ENCODE results near the gene PLCB4.

The PLCB4 gene

DNA sequence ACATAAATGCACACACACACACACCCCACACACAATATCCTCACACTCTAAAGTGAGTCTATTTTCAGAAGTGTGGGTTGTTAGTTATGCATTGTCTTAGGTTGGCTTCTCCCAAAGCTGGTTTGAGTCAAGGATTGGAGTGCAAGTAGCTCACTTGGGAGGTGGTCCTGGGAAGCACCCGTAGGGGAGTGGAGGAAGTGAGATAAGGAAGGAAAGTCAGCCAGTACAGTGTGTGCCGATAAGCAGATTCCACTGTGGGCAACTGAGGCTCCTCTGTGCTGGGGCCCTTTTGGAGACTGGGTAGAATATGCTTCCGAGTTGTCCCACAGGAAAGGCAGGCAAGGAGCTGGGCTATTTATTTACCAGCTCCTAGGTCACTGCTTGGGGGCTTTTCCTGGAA is 67.2 kb downstream of the PLCB4 start:
- TF ChIP-seq ZNF654 (tag by site-specific recombination; IDR thresholded peaks at IDR 0.05; ENCODE audit: low read depth) (no peak), ZNF626 (tag by site-specific recombination; IDR thresholded peaks at IDR 0.05) (no peak), ZNF585B (tag by site-specific recombination; IDR thresholded peaks at IDR 0.05) (no peak), ZNF768 (tag by site-specific recombination; IDR thresholded peaks at IDR 0.05) (no peak), ZSCAN16 (tag by site-specific recombination; IDR thresholded peaks at IDR 0.05) (no peak), BCL6B (tag by site-specific recombination; IDR thresholded peaks at IDR 0.05) (no peak), ZFP3 (tag by site-specific recombination; IDR thresholded peaks at IDR 0.05; ENCODE audit: low read depth) (no peak), ZNF398 (tag by site-specific recombination; IDR thresholded peaks at IDR 0.05) (no peak), ZBTB21 (tag by site-specific recombination; IDR thresholded peaks at IDR 0.05) (no peak), ZNF558 (tag by site-specific recombination; IDR thresholded peaks at IDR 0.05) (no peak), ZNF658 (tag by site-specific recombination; IDR thresholded peaks at IDR 0.05) (no peak), TCF7L2 (IDR thresholded peaks at IDR 0.05; ENCODE audit: borderline replicate concordance, low read depth, low read length) (no peak)
- ChIA-PET CTCF (no interaction called here), POLR2A (no interaction called here)
- no peaks in the 10 kb centered on the region for H3K9me3 ChIP-seq (ENCODE audit: control insufficient read depth, insufficient read depth, low read depth, low read length)
- no peaks in the 10 kb centered on the region for H3K36me3 ChIP-seq (ENCODE audit: control insufficient read depth in 2 of 2, insufficient read depth in 1 of 2, low read length in 2 of 2)
- no peak overlapping the region for H3K27ac ChIP-seq (ENCODE audit: extremely low read depth, low read depth, low read length)
- H3K4me1 ChIP-seq (ENCODE audit: control insufficient read depth, insufficient read depth, low read length) = no peaks in the 10 kb centered on the region
- no peak overlapping the region for H3K4me3 ChIP-seq (ENCODE audit: low read depth, low read length)

DNA sequence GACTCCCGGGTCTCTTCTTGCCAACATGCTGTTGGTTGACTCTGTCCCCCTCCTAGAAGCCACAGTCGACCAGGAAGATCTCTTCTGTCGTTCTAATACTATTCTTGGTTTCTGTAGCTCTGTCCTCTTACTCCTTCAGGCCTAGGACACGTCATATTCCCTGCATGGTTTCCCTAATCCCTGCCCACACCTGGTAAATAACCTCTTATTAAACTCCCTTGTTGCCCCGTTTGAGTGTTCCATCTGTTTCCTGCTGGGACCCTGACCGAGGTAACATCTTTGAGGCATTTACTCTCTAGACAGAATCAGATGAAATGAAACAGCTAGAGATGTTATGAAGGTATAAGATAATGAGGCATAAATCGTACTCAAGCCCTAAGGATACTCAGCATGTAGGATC is 68.1 kb downstream of the PLCB4 start:
- Histone ChIP-seq H3K9me3 (ENCODE audit: control insufficient read depth, insufficient read depth, low read depth, low read length) (no peaks in the 10 kb centered on the region), H3K4me3 (ENCODE audit: low read depth, low read length) (no peak overlapping the region), H3K36me3 (ENCODE audit: control insufficient read depth in 2 of 2, insufficient read depth in 1 of 2, low read length in 2 of 2) (no peaks in the 10 kb centered on the region), H3K27ac (ENCODE audit: extremely low read depth, low read depth, low read length) (no peak overlapping the region), H3K4me1 (ENCODE audit: control insufficient read depth, insufficient read depth, low read length) (no peaks in the 10 kb centered on the region)
- ChIA-PET POLR2A (no interaction called here), CTCF (interaction anchor here (0.6 to 1.4 kb wide), 2 partner anchors 256 to 283 kb away, joined by 3 read pairs; no protein-coding TSS in a partner anchor)
- TF ChIP-seq ZNF211 (tag by site-specific recombination; IDR thresholded peaks at IDR 0.05; ENCODE audit: low read depth) = no peak
- no peak for TF ChIP-seq ZNF529 (tag by site-specific recombination; IDR thresholded peaks at IDR 0.05; ENCODE audit: insufficient replicate concordance)
- TF ChIP-seq PATZ1 (tag by site-specific recombination; IDR thresholded peaks at IDR 0.05) = no peak
- TF ChIP-seq ZBTB1 (tag by site-specific recombination; IDR thresholded peaks at IDR 0.05) = no peak
- no peak for TF ChIP-seq ZSCAN18 (tag by site-specific recombination; IDR thresholded peaks at IDR 0.05)
- TF ChIP-seq ZNF623 (tag by site-specific recombination; IDR thresholded peaks at IDR 0.05) = no peak
- TF ChIP-seq ZNF292 (tag by site-specific recombination; IDR thresholded peaks at IDR 0.05; ENCODE audit: borderline replicate concordance, low read depth) = no peak
- no peak for TF ChIP-seq KLF1 (tag by site-specific recombination; IDR thresholded peaks at IDR 0.05)
- TF ChIP-seq, protein P1, sequence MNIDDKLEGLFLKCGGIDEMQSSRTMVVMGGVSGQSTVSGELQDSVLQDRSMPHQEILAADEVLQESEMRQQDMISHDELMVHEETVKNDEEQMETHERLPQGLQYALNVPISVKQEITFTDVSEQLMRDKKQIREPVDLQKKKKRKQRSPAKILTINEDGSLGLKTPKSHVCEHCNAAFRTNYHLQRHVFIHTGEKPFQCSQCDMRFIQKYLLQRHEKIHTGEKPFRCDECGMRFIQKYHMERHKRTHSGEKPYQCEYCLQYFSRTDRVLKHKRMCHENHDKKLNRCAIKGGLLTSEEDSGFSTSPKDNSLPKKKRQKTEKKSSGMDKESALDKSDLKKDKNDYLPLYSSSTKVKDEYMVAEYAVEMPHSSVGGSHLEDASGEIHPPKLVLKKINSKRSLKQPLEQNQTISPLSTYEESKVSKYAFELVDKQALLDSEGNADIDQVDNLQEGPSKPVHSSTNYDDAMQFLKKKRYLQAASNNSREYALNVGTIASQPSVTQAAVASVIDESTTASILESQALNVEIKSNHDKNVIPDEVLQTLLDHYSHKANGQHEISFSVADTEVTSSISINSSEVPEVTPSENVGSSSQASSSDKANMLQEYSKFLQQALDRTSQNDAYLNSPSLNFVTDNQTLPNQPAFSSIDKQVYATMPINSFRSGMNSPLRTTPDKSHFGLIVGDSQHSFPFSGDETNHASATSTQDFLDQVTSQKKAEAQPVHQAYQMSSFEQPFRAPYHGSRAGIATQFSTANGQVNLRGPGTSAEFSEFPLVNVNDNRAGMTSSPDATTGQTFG (tag by site-specific recombination; IDR thresholded peaks at IDR 0.05; ENCODE audit: borderline replicate concordance) = no peak
- no peak for TF ChIP-seq OSR2 (tag by site-specific recombination; IDR thresholded peaks at IDR 0.05)
- no peak for TF ChIP-seq ZNF169 (tag by site-specific recombination; IDR thresholded peaks at IDR 0.05)
- no peak for TF ChIP-seq PRDM6 (tag by site-specific recombination; IDR thresholded peaks at IDR 0.05)
- no peak for TF ChIP-seq ZNF555 (tag by site-specific recombination; conservative IDR thresholded peaks at IDR 0.05)

Data from HEK293 (cell line).